NCI-H2107 treated with DMSO at 0.1 percent for 48 hours (cell line): Measurements from ENCODE around the gene DMAC2.
"Not testable (repeated sequence)": the region's sequence is repeated elsewhere in the genome, so short reads cannot be mapped to it uniquely, and the experiment has no call there.

ENCODE experiments used
- DNase-seq: peaks from one replicate; lab custom pipeline; 2025; ENCODE audit not compliant: unreplicated experiment; lab: John Stamatoyannopoulos, UW

DMAC2 gene

GRCh38 chr19:41443813-41444455 lies 4.2 kb upstream of the DMAC2 start:
- no peak for DNase-seq

GRCh38 chr19:41442473-41443355 lies 3.0 kb upstream of the DMAC2 start, which contains the start of gene ERICH4:
TSS of gene ERICH4 (plus strand) at chr19:41443156. CDS start at chr19:41443170, 14 bp downstream.
- no peak for DNase-seq

DNA sequence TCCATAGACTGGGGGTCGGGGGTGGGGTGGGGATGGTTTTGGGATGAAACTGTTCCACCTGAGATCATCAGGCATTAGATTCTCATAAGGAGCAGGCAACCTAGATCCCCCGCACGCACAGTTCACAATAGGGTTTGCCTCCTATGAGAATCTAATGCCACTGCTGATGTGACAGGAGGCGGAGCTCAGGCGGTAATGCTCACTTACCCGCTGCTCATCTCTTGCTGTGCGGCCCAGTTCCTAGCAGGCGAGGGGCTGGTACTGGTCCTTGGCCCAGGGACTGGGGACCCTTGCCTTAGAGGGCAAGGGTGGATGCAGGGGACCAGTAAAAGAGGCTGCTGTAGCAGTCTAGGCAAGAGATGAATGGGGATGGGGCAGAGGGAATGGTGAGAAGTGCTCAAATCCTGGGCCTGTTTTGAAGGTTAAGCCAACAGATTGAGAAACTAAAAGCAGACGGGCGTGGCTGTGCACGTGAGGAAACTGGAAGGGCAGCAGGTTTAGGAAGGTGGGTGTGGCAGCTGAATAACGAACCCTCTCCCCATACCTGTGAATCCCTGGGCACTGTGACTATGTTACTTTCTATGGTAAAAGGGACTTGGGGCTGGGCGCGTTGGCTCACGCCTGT lies 1.7 kb upstream of the DMAC2 start:
- no peak for DNase-seq

GRCh38 chr19:41437944-41438574 lies 1.7 kb downstream of the DMAC2 start:
- no peak for DNase-seq

DNA sequence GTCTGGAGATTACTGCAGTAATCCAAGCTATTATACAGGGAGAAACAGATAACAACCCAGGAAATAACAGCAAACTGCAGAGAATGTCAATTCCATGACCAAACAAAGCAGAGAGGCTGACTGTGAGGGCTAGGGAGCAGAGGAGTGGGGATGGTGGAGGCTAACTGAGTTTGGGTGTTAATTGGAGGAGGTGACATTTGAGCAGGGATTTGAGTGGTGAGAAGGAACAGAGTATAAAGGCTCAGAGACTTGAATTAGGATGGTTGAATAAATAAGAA lies 3.1 kb downstream of the DMAC2 start:
- DNase-seq = no peak

GRCh38 chr19:41435936-41436673 lies 3.6 kb downstream of the DMAC2 start:
- no peak for DNase-seq

GRCh38 chr19:41435376-41435775 lies 4.3 kb downstream of the DMAC2 start:
- DNase-seq = not testable (repeated sequence)

DNA sequence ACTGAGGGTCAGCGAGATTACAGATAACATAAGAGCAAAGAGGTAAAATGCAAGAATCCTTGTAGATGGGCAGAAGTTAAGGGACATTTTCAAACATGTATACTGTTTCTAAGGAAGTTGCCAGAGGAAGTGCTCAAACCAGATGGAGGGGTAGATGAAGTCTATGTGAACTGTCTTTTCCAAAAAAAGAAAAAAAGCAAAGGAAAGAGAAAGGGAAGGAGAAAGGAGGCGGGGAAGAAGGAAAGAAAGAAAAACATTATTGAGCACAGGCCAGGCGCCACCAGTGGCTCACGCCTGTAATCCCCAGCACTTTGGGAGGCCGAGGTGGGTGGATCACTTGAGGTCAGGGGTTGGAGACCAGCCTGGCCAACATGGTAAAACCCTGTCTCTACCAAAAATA lies 5.3 kb downstream of the DMAC2 start:
- no peak for DNase-seq

GRCh38 chr19:41433171-41433570 lies 6.5 kb downstream of the DMAC2 start:
- DNase-seq = no peak

GRCh38 chr19:41431426-41432386 lies 8.0 kb downstream of the DMAC2 start:
- DNase-seq = no peak

GRCh38 chr19:41430922-41431321 lies 8.8 kb downstream of the DMAC2 start:
- peak; percentile 15 for DNase-seq

DNA sequence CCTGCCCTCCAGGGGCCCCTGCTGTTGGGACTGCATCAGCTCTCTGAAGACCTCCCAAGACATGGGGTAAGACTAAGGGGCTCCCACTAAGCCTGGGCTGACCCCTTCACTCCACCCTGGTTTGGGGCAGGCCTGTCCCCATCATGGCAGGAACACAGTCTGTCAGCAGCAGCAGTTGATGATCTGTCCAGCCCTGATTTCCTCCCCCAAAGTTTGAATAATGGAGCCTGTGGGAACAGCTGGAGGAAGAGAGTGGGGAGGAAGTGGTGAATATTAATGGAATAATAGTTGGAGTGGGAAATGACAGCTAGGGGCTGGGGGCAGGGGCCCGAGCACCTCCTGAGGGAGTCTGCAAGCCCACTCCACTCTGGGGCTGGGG lies 11.2 kb downstream of the DMAC2 start:
- DNase-seq = no peak

DNA sequence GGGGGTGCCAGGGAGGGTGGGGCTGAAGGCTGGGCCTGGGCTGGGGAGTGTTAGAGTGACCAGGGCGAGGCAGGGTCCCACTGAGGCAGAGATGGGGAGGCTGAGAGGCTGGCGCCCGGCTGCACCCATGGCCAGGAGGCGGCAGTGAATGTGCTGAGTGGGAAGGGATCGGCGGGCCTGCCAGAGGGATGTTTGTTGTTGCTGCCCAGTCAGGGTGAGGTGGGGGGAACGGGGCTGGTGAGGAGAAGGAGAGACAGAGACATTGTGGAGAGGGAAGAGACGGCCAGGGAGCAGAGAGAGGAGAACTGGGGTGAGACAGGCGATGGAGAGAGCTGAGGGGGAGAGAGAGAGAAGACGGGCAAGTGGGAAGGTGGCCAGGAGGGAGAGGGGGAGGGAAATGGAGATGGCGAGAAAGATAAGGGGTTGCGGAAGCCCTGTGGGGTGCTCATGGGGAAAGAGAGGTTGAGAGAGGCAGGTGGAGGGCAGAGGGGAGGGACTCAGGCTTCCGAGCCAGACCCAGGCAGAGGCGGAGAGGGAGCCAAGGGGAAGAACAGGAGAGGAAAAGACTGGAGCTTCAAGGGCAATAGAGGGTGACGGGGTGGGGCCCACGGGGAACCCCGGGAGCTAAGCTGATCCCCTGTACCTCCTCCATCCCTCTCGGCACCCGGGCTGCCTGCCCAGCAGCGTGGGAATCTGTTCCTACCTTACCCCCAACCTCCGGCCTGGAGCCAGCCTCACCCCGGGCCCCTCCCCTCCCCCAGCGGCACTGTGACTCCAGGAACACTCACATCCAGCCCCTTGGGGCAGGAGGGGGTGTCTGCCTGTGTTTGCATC lies 11.8 kb downstream of the DMAC2 start:
- DNase-seq = peak; percentile 61

GRCh38 chr19:41426952-41427646 lies 12.6 kb downstream of the DMAC2 start, which contains the start of gene B3GNT8:
TSS of gene B3GNT8 (minus strand) at chr19:41427374. CDS start at chr19:41426778, 596 bp downstream.
- peak; percentile 62 for DNase-seq

DNA sequence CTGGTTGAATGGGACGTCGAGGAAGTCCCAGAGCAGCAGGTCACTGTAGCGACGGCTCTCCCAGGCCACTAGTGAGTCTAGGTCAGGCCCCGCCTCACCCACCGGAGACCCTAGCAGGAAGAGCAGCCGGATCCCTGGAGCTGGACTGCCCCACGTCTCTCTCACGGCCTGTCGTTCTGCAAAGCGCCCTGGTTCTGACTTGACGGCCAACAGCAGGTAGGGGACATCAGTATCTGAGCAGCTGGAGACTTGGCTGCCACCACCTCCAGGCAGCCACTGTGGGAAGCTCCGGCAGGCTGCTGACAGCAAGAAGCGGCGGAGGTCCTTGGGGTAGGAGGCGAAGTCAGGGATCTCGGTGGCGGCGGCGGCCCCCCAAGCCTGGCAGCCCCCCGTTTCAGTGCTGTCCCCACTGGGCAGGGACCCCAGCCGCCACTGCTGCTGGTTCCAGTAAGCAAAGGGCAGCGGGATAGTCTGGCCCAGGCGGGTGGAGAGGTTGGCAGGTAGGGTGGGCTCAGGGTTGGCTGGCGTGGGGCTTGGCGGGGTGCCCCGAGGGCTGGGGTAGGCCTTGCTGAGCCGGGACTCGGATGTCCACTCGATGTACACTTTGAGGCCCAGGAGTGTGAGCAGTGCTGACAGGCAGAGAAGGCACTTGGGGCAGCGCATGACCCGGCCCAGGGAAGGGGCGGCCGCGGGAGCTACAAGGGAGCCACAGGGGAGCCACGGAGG lies 13.4 kb downstream of the DMAC2 start:
- DNase-seq = no peak

GRCh38 chr19:41425174-41426115 lies 14.3 kb downstream of the DMAC2 start:
- no peak for DNase-seq
